ENCODE results near the gene CLSTN1. TPM values are rescaled to one million over a fixed set of nuclear protein-coding genes. Genes with fewer than 3 reads are reported as not detected.

Gene CLSTN1
- total and polyA plus RNA-seq, 10 of the 15 experiments (the other 5 are each of a cell fraction or from before 2014, with no cell fraction given) = 2.7 to 64.4 (median 23.2) TPM

GRCh38 chr1:9699361-9699760, 124.4 kb downstream of the CLSTN1 start (continued):
- TF ChIP-seq SREBF1 (IDR thresholded peaks at IDR 0.05; ENCODE audit: low read length) (no peak), ZNF24 (IDR thresholded peaks at IDR 0.05) (no peak), EED (IDR thresholded peaks at IDR 0.05; ENCODE audit: low read depth) (no peak)

GRCh38 chr1:9696793-9697192, 127.0 kb downstream of the CLSTN1 start:
- no peaks in the 10 kb centered on the region for H3K4me1 ChIP-seq (ENCODE audit: control insufficient read depth, insufficient read depth, low read length)
- POLR2A ChIA-PET = no interaction called here
- FAIRE-seq (no peak), DNase-seq (ENCODE audit: low read depth, low spot score) (no peak), ATAC-seq (no peak)
- no peak overlapping the region for H3K4me3 ChIP-seq
- TF ChIP-seq E4F1 (IDR thresholded peaks at IDR 0.05; ENCODE audit: borderline replicate concordance, partially characterized antibody) (no peak), CREB1 (IDR thresholded peaks at IDR 0.05; ENCODE audit: low read depth) (no peak), SREBF1 (IDR thresholded peaks at IDR 0.05; ENCODE audit: low read length) (no peak), TCF7 (IDR thresholded peaks at IDR 0.05; ENCODE audit: borderline replicate concordance) (no peak), POLR2AphosphoS2 (IDR thresholded peaks at IDR 0.05; ENCODE audit: low read depth, low read length) (no peak), NFXL1 (IDR thresholded peaks at IDR 0.05; ENCODE audit: borderline replicate concordance) (no peak), SKIL (IDR thresholded peaks at IDR 0.05; ENCODE audit: low read depth, poor library complexity, severe bottlenecking) (no peak), ZBTB4 (CRISPR knock-in tag; IDR thresholded peaks at IDR 0.05) (no peak), PAX8 (IDR thresholded peaks at IDR 0.05) (no peak), FOS (IDR thresholded peaks at IDR 0.05; ENCODE audit: borderline replicate concordance, extremely low read depth, insufficient read length) (no peak)
- H4K20me1 ChIP-seq (ENCODE audit: control insufficient read depth, insufficient read depth) = no peaks in the 10 kb centered on the region
- no peak overlapping the region for H3K4me2 ChIP-seq (ENCODE audit: control insufficient read depth, insufficient read depth)
- H3K9me3 ChIP-seq (replicated peaks; ENCODE audit: control insufficient read depth, insufficient read depth, low read length) = no peaks in the 10 kb centered on the region
- in situ Hi-C loops (cut with MboI) (no loop called here), intact Hi-C loops (cut with micrococcal nuclease; ENCODE audit: unreplicated experiment) (no loop called here)
- WGBS (ENCODE audit: insufficient coverage, insufficient replicate concordance, low lambda C conversion rate, missing lambda C conversion rate) = 100% methylated on average over 2 of the region's 2 CpGs
- CTCF ChIA-PET = interaction anchor here (0.7 to 1.1 kb wide), 2 partner anchors 21 to 87 kb away, joined by 3 to 5 read pairs; no protein-coding TSS in a partner anchor
- H3K27me3 ChIP-seq (replicated peaks in 1 of 2; ENCODE audit: control insufficient read depth in 2 of 2, insufficient read depth in 2 of 2, low read length in 1 of 2) = no peaks in the 10 kb centered on the region
- H3K36me3 ChIP-seq (ENCODE audit: control insufficient read depth in 2 of 2, insufficient read depth in 2 of 2, low read length in 1 of 2) = peaks cover 20 to 28% of the 10 kb centered on the region in 2 experiments
- H3K9ac ChIP-seq (ENCODE audit: control insufficient read depth, insufficient read depth, low read length) = no peak overlapping the region
- SMC1A ChIA-PET (ENCODE audit: uncharacterized antibody, unreplicated experiment) = no interaction called here
- no peak overlapping the region for H2AFZ ChIP-seq (ENCODE audit: control insufficient read depth, low read depth, low read length)
- peaks cover 38% of the 10 kb centered on the region for H3K79me2 ChIP-seq (ENCODE audit: control insufficient read depth, insufficient read depth, low read length)
- BruUV-seq (replicated peaks) = no TSS peak
- RAD21 ChIA-PET (ENCODE audit: unreplicated experiment) = no interaction called here
- H3K27ac ChIP-seq (ENCODE audit: control insufficient read depth, insufficient read depth) = no peak overlapping the region
